ENCODE measurements around the gene UBA1.

UBA1 gene

GRCh38 chrX:47189906-47190305 is 3.7 kb upstream of the UBA1 start:
- DNase-seq (ENCODE audit: low spot score), result no peak

GRCh38 chrX:47190445-47191269 is 3.0 kb upstream of the UBA1 start:
- DNase-seq (ENCODE audit: low spot score), result peak; percentile 78

GRCh38 chrX:47191331-47191730 is 2.3 kb upstream of the UBA1 start:
- no peak for DNase-seq (ENCODE audit: low spot score)

- no peak for DNase-seq (ENCODE audit: low spot score)
These were observed 1.7 kb upstream of the UBA1 start for GRCh38 chrX:47191806-47192401.

- DNase-seq (ENCODE audit: low spot score), result no peak
These were observed 662 bp downstream of the UBA1 start for GRCh38 chrX:47194194-47194787.

GRCh38 chrX:47196098-47196497 is 2.5 kb downstream of the UBA1 start:
- no peak for DNase-seq (ENCODE audit: low spot score)

GRCh38 chrX:47197526-47197925 is 3.9 kb downstream of the UBA1 start:
- no peak for DNase-seq (ENCODE audit: low spot score)

- DNase-seq (ENCODE audit: low spot score), result no peak
These were observed 4.5 kb downstream of the UBA1 start for GRCh38 chrX:47198026-47198686.

- no peak for DNase-seq (ENCODE audit: low spot score)
These were observed 5.1 kb downstream of the UBA1 start for GRCh38 chrX:47198687-47199080.

GRCh38 chrX:47199286-47199685 is 5.7 kb downstream of the UBA1 start:
- DNase-seq (ENCODE audit: low spot score), result no peak

- DNase-seq (ENCODE audit: low spot score), result no peak
These were observed 6.9 kb downstream of the UBA1 start for GRCh38 chrX:47200385-47201150.

- no peak for DNase-seq (ENCODE audit: low spot score)
These were observed 7.8 kb downstream of the UBA1 start for GRCh38 chrX:47201345-47201944.

- DNase-seq (ENCODE audit: low spot score), result no peak
These were observed 8.7 kb downstream of the UBA1 start for GRCh38 chrX:47202316-47202715.

- no peak for DNase-seq (ENCODE audit: low spot score)
These were observed 9.2 kb downstream of the UBA1 start for GRCh38 chrX:47202877-47203276.

GRCh38 chrX:47204970-47205369 is 11.3 kb downstream of the UBA1 start:
- DNase-seq (ENCODE audit: low spot score), result no peak

GRCh38 chrX:47206316-47206715 is 12.7 kb downstream of the UBA1 start:
- DNase-seq (ENCODE audit: low spot score), result no peak

GRCh38 chrX:47208108-47208507 is 14.5 kb downstream of the UBA1 start:
- DNase-seq (ENCODE audit: low spot score), result no peak

GRCh38 chrX:47209508-47210238 is 16.0 kb downstream of the UBA1 start:
- no peak for DNase-seq (ENCODE audit: low spot score)

GRCh38 chrX:47210661-47211425 is 17.2 kb downstream of the UBA1 start:
- DNase-seq (ENCODE audit: low spot score), result no peak

All from kidney capillary endothelial cell (primary cell).